Osteoblast (primary cell): ENCODE data around the gene AMBN. TPM values are rescaled to one million over a fixed set of nuclear protein-coding genes. Genes with fewer than 3 reads are reported as not detected.
"Not testable (repeated sequence)": the region's sequence is repeated elsewhere in the genome, so short reads cannot be mapped to it uniquely, and the experiment has no call there.

Experiments used
- DNase-seq: peaks from one replicate; pipeline ENCODE4 v3.0.0; 2011; ENCODE audit warnings: low spot score, mixed read lengths; ENCODE audit not compliant: insufficient read length; ENCODE audit errors: missing footprints
- H2AFZ ChIP-seq: 2 replicates; pipeline ENCODE4 v1.6.0; 2011; ENCODE audit warnings: mild to moderate bottlenecking, low read length
- H3K27ac ChIP-seq: 2 replicates; pipeline ENCODE4 v1.5.1; 2011; ENCODE audit warnings: mild to moderate bottlenecking, low read depth, low read length, moderate library complexity
- H3K27me3 ChIP-seq: 2 replicates; pipeline ENCODE4 v1.6.0; 2012; ENCODE audit warnings: mild to moderate bottlenecking, control low read depth, inconsistent platforms, low read length, moderate library complexity; ENCODE audit not compliant: insufficient read depth
- H3K36me3 ChIP-seq: 2 replicates; pipeline ENCODE4 v1.5.1; 2011; ENCODE audit warnings: mild to moderate bottlenecking, low read length, control low read depth, moderate library complexity; ENCODE audit not compliant: insufficient read depth
- H3K4me1 ChIP-seq: 2 replicates; pipeline ENCODE4 v1.5.1; 2011; ENCODE audit warnings: mild to moderate bottlenecking, low read length, control low read depth, moderate library complexity; ENCODE audit not compliant: insufficient read depth
- H3K4me2 ChIP-seq: 2 replicates; pipeline ENCODE4 v1.6.0; 2011; ENCODE audit warnings: mild to moderate bottlenecking, low read length; ENCODE audit not compliant: insufficient read depth
- H3K4me3 ChIP-seq: fragments of 200-600 bp; sonication (generic); 3 replicates; pipeline ENCODE4 v1.5.1; 2012; ENCODE audit warnings: mild to moderate bottlenecking, low read length, inconsistent platforms; ENCODE audit not compliant: insufficient read depth
- H3K79me2 ChIP-seq: 2 replicates; pipeline ENCODE4 v1.6.0; 2012; ENCODE audit warnings: mild to moderate bottlenecking, low read length, control low read depth, inconsistent platforms; ENCODE audit not compliant: insufficient read depth
- H3K9me3 ChIP-seq: 2 replicates; pipeline ENCODE4 v1.5.1; 2011; ENCODE audit warnings: low read depth, low read length, control low read depth
- H4K20me1 ChIP-seq: 2 replicates; pipeline ENCODE4 v1.6.0; 2012; ENCODE audit warnings: mild to moderate bottlenecking, low read length, control low read depth; ENCODE audit not compliant: insufficient read depth
- CTCF ChIP-seq: IDR thresholded peaks from 2 replicates; pipeline ENCODE4 v1.5.1; 2011; ENCODE audit warnings: mild to moderate bottlenecking, low read depth, low read length, moderate library complexity; ENCODE audit errors: extremely low read depth
- total RNA-seq: library from RNA; depleted of rRNA; stranded (reverse); fragments of >200 nt; gene quantifications from 2 replicates; pipeline ENCODE4 v1.2.3, GENCODE V29; 2012

Gene AMBN
- total RNA-seq, 1 donor = not detected

- Histone ChIP-seq H3K27ac (no peak overlapping the region), H3K4me1 (no peaks in the 10 kb centered on the region)
- DNase-seq = no peak
These were observed 40.0 kb downstream of the AMBN start for GRCh38 chr4:70632028-70632427.

DNA sequence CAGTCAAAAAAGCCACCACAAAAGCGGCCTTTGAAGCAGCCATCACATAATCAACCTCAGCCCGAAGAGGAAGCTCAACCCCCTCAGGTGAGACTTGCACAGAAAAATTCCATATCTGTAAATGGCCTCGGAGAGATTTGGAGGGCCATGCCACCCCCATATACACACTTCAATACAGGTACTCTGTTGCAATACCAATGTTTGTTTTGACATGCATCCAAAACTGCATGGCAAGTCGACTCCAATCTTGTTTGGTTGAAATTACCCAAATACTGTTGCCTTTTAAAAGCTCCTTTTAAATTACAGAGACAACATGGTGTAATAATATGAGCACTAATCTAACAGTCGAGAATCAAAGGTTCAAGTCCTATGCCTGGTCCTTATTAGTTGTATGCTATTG, 42.4 kb downstream of the AMBN start:
- H2AFZ ChIP-seq = no peak overlapping the region
- no peaks in the 10 kb centered on the region for H3K79me2 ChIP-seq
- H3K9me3 ChIP-seq = no peaks in the 10 kb centered on the region
- DNase-seq = no peak
- H4K20me1 ChIP-seq = no peaks in the 10 kb centered on the region
- TF ChIP-seq CTCF = no peak
- no peak overlapping the region for H3K4me3 ChIP-seq
- no peak overlapping the region for H3K27ac ChIP-seq
- H3K36me3 ChIP-seq = no peaks in the 10 kb centered on the region
- H3K4me1 ChIP-seq = no peaks in the 10 kb centered on the region
- no peaks in the 10 kb centered on the region for H3K27me3 ChIP-seq
- H3K4me2 ChIP-seq = no peak overlapping the region

More at GRCh38 chr4:70632028-70632427, 40.0 kb downstream of the AMBN start:
- no peaks in the 10 kb centered on the region for H3K79me2 ChIP-seq
- no peak overlapping the region for H3K4me3 ChIP-seq
- no peak overlapping the region for H3K4me2 ChIP-seq
- H3K27me3 ChIP-seq = no peaks in the 10 kb centered on the region
- H3K9me3 ChIP-seq = no peaks in the 10 kb centered on the region
- no peak overlapping the region for H2AFZ ChIP-seq
- no peaks in the 10 kb centered on the region for H3K36me3 ChIP-seq
- TF ChIP-seq CTCF = no peak
- no peaks in the 10 kb centered on the region for H4K20me1 ChIP-seq

- no peak for DNase-seq
- no peaks in the 10 kb centered on the region for H3K9me3 ChIP-seq
- H3K27ac ChIP-seq = no peak overlapping the region
- no peaks in the 10 kb centered on the region for H3K36me3 ChIP-seq
- no peak for TF ChIP-seq CTCF
- no peaks in the 10 kb centered on the region for H3K27me3 ChIP-seq
- peak overlapping the region; percentile 17 for H3K4me3 ChIP-seq
- H3K4me1 ChIP-seq = no peaks in the 10 kb centered on the region
- peak overlapping the region; percentile 68 for H2AFZ ChIP-seq
- H3K79me2 ChIP-seq = no peaks in the 10 kb centered on the region
- peak overlapping the region; percentile 29 for H3K4me2 ChIP-seq
- no peaks in the 10 kb centered on the region for H4K20me1 ChIP-seq
These were observed 45.3 kb downstream of the AMBN start for GRCh38 chr4:70637239-70637913.

- Histone ChIP-seq H3K4me1 (no peaks in the 10 kb centered on the region), H3K27ac (no peak overlapping the region), H3K27me3 (no peaks in the 10 kb centered on the region), H3K4me2 (no peak overlapping the region), H4K20me1 (no peaks in the 10 kb centered on the region), H3K4me3 (no peak overlapping the region), H3K36me3 (no peaks in the 10 kb centered on the region), H2AFZ (no peak overlapping the region), H3K9me3 (no peaks in the 10 kb centered on the region), H3K79me2 (no peaks in the 10 kb centered on the region)
- TF ChIP-seq CTCF = no peak
- no peak for DNase-seq
These were observed 48.1 kb downstream of the AMBN start for GRCh38 chr4:70640192-70640591.

- H4K20me1 ChIP-seq, H2AFZ ChIP-seq, H3K4me3 ChIP-seq, H3K27me3 ChIP-seq, H3K79me2 ChIP-seq, H3K4me2 ChIP-seq, H3K36me3 ChIP-seq, H3K9me3 ChIP-seq, H3K27ac ChIP-seq, DNase-seq: not testable (repeated sequence)
- H3K4me1 ChIP-seq = peaks cover 12% of the 10 kb centered on the region
These were observed 58.7 kb downstream of the AMBN start for GRCh38 chr4:70650741-70651140.
